HG03039 (cell line): ENCODE results near the gene ADK.

Experiments
- ATAC-seq: cut with Tn5 transposase; IDR thresholded peaks from one replicate; pipeline ENCODE4 v1.9.1; 2021; ENCODE audit warnings: mild to moderate bottlenecking, moderate library complexity; ENCODE audit not compliant: unreplicated experiment

ADK gene

GRCh38 chr10:74755273-74755672 is 604.3 kb downstream of the ADK start:
- no peak for ATAC-seq
